NOMO-1 treated with DMSO at 0.1 percent for 48 hours (cell line): ENCODE measurements around the gene SNCA.

ENCODE experiments used
- DNase-seq: peaks from one replicate; lab custom pipeline; 2025; ENCODE audit not compliant: unreplicated experiment; lab: John Stamatoyannopoulos, UW

The SNCA gene

DNA sequence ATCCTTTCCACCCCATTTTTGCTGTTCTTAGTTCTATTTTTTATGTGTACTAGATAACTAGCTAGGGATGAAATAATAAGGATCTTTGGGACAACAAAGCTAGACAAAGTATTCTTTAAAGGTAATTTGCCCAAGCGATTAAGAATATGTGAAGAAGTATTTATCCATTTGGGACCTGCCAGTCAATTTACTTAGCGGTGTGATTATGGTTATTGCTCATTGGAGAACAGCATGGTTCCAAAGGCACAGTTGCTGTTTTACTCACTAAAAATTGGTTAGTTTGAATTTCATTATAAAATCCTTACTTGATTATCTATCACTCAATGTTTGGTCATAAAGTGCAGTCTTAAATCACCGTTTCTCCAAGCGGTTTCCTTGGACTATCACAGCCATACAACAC, 124.1 kb downstream of the SNCA start:
- DNase-seq, result no peak

DNA sequence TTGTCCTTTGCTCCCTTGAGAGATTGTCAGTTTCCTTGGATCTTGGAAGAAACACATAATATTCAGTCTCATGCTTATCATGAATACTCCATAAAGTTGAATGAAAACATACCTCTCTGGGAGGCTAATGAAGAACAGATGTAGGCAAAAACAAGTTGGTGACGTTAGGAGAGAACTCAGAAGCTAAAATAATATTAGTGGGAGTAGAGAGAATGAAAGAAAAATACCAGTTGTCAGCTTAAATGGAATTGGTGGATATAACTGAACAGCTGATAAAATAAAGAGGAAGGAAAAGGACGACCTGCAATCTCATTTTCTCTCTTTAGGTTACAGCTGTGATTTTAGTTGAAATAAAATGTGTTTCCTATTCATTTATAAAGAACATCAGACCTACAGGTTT, 124.8 kb downstream of the SNCA start:
- no peak for DNase-seq

DNA sequence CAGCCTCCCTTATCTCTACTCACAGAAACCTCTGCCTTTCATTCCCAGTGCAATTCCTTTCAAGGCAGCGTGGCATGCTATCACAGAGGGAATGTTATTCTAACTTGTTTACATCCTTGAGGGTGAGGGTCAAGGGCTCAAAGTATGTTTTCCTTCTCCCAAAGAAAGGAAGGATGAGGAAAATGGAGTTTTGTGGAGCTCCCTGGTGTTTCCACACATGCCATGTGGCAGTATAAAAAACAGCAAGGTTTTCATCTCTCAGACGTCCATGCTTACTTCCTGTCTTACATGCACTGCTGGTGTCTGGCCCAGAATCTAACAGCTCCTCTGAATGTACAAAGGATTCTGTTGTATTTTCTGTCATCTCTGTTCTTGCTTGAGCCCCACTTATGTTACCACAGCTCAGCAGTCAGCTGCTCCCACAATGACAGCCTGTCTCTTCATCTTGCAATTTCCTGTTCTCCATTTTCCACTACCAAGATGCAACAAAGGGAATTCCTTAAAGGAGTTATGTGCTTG, 128.0 kb downstream of the SNCA start:
- no peak for DNase-seq

DNA sequence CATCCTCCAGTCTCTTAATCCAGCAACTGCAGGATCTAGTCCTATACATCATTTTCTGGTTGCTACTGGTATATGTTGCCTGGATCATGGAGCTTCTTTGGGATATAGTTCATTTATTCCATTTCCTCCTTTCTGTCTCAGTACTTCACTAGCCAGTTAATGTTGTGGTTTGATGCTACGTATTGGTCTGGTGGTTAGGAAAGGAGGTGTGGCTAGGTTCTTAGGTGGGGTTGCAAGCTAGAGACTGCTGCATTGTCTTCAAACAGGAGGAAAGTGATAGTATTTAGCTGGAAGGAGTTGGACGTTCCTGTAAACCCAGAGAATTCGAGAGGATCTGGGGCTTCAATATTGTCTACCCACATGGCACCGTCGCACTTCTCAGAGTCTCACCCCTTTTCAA, 129.5 kb downstream of the SNCA start:
- no peak for DNase-seq

DNA sequence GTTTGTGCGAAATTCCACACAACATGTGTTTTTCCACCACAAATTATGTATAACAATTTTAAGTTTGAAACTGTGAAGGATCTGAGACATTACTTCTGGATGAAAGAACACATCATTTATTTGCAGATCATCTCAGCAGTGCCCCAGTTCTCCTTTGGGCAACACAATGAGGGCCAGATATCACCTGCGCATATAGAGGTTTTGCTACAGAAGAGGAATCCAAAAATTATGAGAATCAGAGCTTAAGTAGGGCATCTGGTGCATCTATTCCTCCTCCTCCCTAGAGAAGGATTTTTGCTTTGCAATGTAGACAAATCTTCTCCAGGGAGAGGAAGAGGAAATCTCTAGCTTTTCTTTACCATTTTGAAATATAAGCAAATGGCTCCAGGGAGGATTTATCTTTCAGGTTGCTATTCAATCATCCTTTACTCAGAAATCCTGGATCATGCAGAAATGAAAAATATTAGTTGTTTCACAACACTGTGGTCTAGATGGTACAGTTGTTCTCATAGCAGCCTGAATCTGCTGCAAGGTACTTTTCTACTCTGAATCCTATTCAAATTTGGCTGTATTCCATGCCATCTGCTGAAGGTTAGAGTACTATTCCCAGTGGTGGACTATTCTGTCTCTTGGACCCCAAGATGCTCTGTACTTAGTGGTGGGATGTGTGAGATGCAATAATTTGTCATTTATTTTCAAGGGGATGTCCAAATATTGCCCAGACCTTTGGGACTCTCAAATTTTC, 132.1 kb downstream of the SNCA start:
- DNase-seq, result no peak

DNA sequence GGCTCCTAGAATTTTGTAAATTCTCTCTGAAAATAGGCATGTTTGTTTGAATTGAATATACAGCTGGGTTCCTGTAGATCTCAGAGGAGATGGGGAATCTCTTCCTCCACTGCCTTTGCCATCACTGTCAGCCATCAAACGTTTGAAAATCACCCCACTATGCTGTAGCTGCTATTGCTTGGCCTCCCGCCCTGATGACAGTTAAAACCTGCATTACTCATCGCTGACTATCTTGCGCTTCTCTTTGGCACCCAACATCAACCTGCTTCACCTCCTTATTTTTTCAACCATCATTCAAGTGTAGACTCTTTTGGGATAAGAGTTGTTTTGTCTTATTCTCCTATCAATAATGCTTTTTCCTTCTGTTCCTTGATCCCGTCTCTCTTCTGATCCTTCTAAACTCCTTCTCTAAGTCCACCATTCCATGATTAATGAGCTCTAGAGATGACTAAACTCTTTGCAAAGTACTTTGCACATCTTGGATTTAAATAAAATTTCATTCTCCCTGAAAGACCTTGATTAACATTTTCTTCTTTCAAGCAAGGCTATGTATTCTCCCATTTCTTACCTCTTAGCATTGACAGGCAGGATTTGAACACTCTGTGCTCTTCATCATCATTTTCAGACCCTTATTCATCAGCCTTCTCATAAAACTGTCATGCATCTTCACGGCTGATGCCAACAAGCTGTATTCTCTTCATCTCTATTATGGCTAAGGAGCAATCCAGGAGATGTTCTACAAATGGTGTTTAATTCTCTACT, 133.0 kb downstream of the SNCA start:
- DNase-seq, result no peak

DNA sequence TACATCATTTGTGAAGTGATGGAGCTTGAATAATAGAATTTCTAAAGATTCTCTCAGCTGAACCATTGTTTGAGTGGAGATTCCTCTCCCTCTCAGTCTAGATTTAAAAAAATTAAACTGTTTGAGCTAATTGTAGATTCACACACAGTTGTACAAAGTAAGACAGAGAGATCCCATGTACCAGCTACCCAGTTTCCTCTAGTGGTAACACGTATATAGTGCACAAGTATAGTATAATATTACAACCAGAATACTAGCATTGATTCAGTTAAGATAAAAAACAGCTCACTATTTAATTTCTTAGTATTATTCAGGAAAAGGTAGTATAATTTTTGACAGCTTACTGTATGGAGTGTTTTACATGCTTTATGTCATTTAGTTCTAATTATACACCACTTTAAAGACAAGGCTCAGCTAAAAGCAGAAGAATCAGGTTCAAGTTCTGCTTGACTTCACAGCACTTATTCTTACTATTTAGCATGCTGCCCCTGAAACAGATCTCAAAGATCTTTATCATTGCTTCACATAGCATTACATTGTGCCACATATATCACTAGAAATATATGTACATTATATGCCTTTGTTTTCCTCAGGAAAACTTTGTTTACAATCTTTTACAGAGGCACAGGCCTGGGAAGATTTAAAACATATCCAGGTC, 136.1 kb downstream of the SNCA start:
- DNase-seq, result no peak

DNA sequence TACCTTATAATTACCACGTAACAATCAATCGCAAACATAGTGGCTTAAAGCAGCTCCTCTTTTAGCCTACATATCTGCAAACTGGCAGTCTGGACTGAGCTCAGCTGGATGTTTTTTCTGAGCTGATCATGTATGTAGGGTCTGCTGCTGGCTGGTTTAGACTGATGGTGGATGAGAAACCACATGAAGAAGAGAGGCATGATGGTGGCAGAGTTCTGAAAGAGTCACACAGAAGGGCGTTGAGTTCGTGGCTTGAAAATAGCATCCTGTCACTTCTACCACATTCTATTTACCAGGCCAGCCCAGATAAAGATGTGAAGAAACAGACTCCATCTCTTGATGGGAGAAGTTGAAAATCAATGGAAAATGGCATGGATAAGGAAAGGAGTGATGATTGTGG, 151.3 kb downstream of the SNCA start:
- DNase-seq, result no peak

DNA sequence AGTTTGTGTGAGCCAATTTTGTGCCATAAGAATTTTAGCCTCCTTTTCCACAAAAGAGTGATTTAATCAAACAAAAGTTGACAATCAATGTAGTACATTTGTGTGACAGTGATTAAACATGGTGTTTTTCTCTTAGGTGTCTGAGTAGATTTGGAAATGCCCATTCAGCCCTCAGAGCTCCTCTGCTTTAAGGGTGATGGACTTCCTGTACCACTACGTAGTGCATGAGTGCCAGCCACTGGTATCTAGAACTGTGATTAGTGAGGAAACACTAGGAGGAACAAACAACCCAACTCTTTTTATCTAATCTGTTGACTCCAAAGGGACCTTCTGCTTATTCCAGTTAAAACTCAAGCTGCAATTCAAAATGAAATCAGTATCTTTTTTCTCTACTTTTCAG, 151.7 kb downstream of the SNCA start:
- DNase-seq, result no peak

DNA sequence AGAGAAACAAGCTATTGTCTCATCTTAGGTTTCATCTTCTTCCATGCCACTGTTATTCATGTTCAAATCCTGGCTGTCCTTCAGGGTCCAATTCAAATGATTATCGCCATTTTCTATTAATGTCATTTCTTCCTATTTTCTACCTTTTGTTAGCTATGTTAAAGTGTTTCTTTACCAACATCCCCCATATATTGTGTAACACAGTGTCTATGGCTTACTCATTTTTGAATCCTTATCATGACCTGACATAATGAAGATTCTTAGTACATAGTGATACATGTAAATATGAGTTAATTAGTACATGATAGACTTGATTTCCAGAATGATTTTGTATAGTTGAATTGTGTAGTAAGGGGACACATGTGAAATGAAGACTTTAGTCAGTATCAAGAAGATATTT, 152.4 kb downstream of the SNCA start:
- no peak for DNase-seq

DNA sequence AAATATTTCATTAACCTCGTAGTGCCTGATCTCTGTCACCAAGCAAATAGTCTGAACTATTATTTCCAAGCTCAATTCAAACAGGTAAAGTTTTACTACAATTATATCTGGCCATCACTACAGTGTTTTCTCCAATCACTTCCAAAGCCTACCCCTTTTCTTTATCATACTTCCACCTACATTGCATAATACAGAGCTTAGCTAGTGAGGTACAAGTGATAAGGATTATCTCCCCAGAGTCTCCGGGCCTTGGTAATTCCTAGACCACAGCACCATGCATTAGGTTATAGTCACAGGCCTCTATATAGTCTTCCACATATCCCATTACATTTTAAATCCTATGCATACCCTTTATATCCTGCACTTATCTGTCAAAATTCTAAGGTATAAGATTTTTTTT, 154.2 kb downstream of the SNCA start:
- no peak for DNase-seq

DNA sequence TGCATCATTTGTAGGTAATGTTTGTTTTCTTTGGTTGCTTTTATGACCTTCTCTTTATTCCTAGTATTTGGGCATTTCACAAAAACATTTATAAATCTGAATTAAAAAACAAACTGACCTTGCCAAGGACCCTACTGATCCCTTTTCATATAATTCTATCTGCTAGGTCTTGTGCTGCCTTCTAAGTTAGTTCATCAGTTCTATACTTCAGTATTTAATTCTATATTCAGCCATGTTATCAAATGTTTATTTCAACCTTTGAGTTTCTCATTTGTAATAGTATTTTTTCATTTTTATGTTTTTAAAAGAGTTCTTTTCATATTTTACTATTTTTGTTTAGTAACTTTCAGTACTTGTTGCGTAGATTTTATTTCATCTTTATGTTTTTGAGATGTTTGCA, 155.3 kb downstream of the SNCA start:
- DNase-seq, result no peak

DNA sequence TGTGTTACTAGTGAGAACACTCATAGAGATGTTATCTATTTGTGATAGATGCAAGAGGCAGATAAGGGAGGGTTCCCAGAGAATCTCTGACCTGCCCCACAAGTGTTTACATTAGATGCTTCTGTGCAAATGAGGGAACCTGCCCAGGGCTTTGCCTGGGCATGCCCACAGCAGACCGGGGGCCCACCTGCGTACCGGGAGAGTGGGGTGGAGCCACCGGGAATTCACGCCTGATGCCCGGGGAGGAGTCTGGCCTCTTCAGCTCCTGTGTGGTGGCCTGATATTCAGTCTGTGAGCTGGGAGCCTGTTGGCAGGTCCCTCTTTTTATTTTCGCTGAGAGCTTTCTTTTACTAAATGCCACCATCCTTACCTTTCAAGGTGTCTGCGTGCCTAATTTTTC, 155.7 kb downstream of the SNCA start:
- no peak for DNase-seq

DNA sequence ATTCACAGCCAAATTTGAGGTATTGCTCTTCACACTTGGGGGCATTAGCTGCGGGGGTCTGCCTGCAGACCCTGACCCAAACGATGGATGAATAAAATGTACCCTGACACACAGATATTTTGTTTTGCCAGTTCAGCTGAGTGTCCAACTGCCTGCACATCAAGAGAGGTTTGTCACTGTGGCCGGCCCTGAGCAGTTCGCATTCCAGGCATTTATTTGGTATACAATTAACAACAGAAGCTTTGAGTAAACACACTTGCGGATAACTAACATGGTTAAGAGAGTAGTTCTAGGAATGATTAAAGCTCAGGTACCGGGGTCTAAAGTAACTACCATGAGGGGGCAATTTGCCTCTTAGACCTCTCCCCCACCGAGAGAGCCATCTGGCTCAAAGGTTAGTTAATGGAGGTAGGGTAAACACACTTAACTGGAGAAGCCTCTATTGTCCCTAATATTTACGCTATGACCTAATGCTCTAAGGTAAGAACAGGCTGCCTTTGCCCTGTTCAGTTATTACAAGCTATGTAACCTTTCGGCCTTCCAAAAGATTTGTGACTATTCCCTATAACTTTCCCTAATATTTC, 162.0 kb downstream of the SNCA start:
- DNase-seq, result no peak
